ENCODE measurements around the gene CFAP77.

Gene CFAP77

GRCh38 chr9:132606066-132606465 is 196.1 kb downstream of the CFAP77 start:
- DNase-seq: no peak

GRCh38 chr9:132609184-132609583 is 199.2 kb downstream of the CFAP77 start:
- no peak for DNase-seq

DNA sequence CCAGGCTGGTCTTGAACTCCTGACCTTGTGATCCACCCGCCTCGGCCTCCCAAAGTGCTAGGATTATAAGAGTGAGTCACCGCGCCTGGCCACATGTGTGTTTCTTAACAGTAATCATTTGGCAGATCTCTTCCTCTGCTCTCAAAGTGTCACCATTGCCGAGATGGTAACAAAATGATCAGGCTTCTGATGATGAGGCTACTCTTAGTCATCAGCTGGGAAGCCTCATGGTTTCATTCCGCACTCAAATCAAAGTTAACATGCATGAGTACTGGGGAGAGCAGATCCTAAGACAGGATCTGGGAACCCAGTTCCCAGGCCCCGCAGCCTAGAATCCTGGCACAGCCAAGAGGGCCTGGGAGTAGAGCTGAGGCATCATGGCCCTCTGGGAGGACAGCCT is 199.8 kb downstream of the CFAP77 start:
- no peak for DNase-seq

DNA sequence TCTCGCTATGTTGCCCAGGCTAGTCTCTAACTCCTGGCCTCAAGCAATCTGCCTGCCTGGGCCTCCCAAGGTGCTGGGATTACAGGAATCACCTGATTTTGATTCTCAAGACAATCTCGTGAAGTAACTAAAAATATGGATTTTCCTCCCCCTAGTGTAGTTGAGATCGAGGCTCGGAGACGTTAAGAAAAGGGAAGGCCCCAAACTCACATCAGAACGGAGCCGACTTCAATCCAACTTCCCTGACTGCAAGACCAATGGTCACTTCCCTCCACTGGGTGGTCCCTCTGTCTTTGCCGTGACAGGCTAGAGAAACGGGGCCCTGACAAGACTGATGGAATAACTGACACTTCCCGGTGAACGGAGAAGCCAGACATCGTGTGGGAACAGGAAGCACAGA is 200.7 kb downstream of the CFAP77 start:
- no peak for DNase-seq

DNA sequence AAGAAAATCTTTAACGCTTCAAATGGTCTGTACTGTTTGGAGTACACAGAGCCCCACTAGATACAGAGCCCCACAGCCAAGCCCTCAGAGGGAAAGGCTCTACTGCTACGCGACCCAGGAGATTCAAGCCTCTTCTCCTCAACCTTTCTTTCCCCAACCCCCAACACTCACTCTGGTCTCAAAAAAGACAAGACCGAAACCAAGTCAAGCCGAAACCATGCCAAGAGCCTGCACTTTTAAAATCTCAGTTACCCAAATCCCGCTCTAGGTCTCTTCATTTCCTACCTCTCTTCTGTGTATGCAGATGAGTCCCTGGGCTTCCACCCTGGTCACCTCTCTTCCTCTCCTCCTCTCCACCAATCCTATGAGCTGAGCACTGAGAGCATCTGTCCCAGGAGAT is 204.3 kb downstream of the CFAP77 start:
- DNase-seq: no peak

- no peak for DNase-seq
Observed at GRCh38 chr9:132615774-132616173, 205.8 kb downstream of the CFAP77 start.

DNA sequence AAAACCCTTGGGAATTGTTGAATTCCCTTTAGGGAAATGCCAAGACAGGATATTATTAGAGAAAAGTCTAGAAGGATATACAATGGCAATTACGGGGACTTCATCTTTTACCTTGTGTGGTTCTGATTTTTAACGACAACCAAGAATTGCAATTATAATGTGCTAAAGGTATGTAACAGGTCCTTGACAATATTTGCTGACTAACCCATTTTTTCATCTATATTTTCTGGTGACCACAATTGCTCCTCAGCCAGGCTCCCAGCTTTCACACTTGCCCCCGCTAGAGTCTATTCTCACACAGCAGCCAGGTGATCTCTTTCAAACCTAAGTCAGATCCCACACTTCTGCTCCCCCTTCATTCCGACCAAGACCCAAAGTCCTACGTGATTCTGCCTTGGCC is 206.7 kb downstream of the CFAP77 start:
- no peak for DNase-seq

DNA sequence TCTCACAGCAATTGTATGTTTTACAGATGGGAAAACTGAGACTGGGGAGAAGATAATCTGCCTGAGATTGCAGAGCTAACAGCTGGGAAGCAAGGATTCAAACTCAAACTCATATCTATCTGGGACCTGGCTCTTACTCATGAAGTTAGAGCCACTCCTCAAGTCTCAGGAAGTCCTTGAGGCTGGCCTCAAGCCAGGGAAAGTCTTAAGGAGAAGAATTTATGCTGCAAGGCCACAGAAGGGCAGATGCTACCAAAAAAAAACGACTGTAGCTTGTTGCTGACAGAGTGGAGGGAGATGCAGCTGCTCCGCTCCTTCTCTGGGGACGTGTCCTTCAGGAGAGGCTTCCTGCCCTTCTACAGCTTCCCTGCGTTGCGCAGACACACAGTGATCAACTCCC is 212.1 kb downstream of the CFAP77 start:
- no peak for DNase-seq

Measured in NCI-H187 treated with DMSO at 0.1 percent for 48 hours (cell line).